Neural cell (in vitro differentiated cells): ENCODE measurements around the gene EDAR. TPM values are rescaled to one million over a fixed set of nuclear protein-coding genes. Genes with fewer than 3 reads are reported as not detected.

ENCODE experiments used
- H2AFZ ChIP-seq: fragments of 200-600, 300-800 bp; sonication (generic), shearing (Covaris generic); 2 replicates; pipeline ENCODE4 v1.6.0; 2014; ENCODE audit warnings: low read depth, mild to moderate bottlenecking, antibody characterized with exemption, low read length, moderate library complexity
- H3F3A ChIP-seq: fragments of 200-600 bp; shearing (Covaris generic); 2 replicates; pipeline ENCODE4 v1.6.1; 2016; ENCODE audit warnings: mild to moderate bottlenecking, moderate library complexity, mixed read lengths, antibody characterized with exemption, low read length; ENCODE audit not compliant: insufficient read depth, poor library complexity, severe bottlenecking
- H3K27ac ChIP-seq: fragments of 200-600, 300-800 bp; sonication (generic), shearing (Covaris generic); 2 replicates; pipeline ENCODE4 v1.5.1; 2014; ENCODE audit warnings: mild to moderate bottlenecking, low read length, moderate library complexity
- H3K27me3 ChIP-seq: fragments of 300-800, 200-600 bp; sonication (generic), shearing (Covaris generic); 2 replicates; pipeline ENCODE4 v1.6.0; 2014; ENCODE audit warnings: mild to moderate bottlenecking, low read depth, low read length, moderate library complexity; ENCODE audit not compliant: insufficient read depth
- H3K36me3 ChIP-seq: fragments of 300-800, 200-600 bp; sonication (generic), shearing (Covaris generic); 2 replicates; pipeline ENCODE4 v1.5.1; 2014; ENCODE audit warnings: mild to moderate bottlenecking, antibody characterized with exemption, low read length, moderate library complexity; ENCODE audit not compliant: insufficient read depth
- H3K4me2 ChIP-seq: fragments of 300-800, 200-600 bp; sonication (generic), shearing (Covaris generic); 2 replicates; pipeline ENCODE4 v1.6.0; 2014; ENCODE audit warnings: mild to moderate bottlenecking, low read length
- H3K4me3 ChIP-seq: fragments of 300-800, 200-600 bp; sonication (generic), shearing (Covaris generic); 2 replicates; pipeline ENCODE4 v1.5.1; 2014; ENCODE audit warnings: mild to moderate bottlenecking, low read length, moderate library complexity
- H3K79me2 ChIP-seq: fragments of 200-600 bp; shearing (Covaris generic); replicated peaks from 2 replicates; pipeline ENCODE4 v1.6.0; 2014; ENCODE audit warnings: mild to moderate bottlenecking, low read length, moderate library complexity; ENCODE audit not compliant: insufficient read depth
- H3K9ac ChIP-seq: fragments of 300-800, 200-600 bp; sonication (generic), shearing (Covaris generic); 2 replicates; pipeline ENCODE4 v1.6.1; 2016; ENCODE audit warnings: mild to moderate bottlenecking, low read length, mixed read lengths
- H3K9me2 ChIP-seq: fragments of 200-600 bp; shearing (Covaris generic); 2 replicates; pipeline ENCODE4 v1.6.1; 2016; ENCODE audit warnings: mild to moderate bottlenecking, low read length, mixed read lengths; ENCODE audit not compliant: insufficient read depth
- H3K9me3 ChIP-seq: fragments of 200-600, 300-800 bp; sonication (generic), shearing (Covaris generic); 2 replicates; pipeline ENCODE4 v1.6.1; 2016; ENCODE audit warnings: mild to moderate bottlenecking, mixed run types, low read length, moderate library complexity, mixed read lengths
- H4K20me1 ChIP-seq: fragments of 200-600 bp; shearing (Covaris generic); 2 replicates; pipeline ENCODE4 v1.6.1; 2016; ENCODE audit warnings: mild to moderate bottlenecking, mixed run types; ENCODE audit not compliant: insufficient read depth
- EP300 ChIP-seq: fragments of 450-650 bp; conservative IDR thresholded peaks from 2 replicates; pipeline ENCODE4 v1.6.1; 2014; ENCODE audit warnings: antibody characterized with exemption, mild to moderate bottlenecking, moderate library complexity; ENCODE audit not compliant: poor library complexity, severe bottlenecking
- EZH2 ChIP-seq: fragments of 200-600, 300-800 bp; shearing (Covaris generic), sonication (generic); IDR thresholded peaks from 2 replicates; pipeline ENCODE4 v1.6.1; 2014; ENCODE audit warnings: antibody characterized with exemption, low read length, borderline replicate concordance, mild to moderate bottlenecking; ENCODE audit not compliant: insufficient read depth, poor library complexity, severe bottlenecking
- MXI1 ChIP-seq: fragments of 450-650 bp; conservative IDR thresholded peaks from 2 replicates; pipeline ENCODE4 v1.6.1; 2014; ENCODE audit warnings: antibody characterized with exemption, mild to moderate bottlenecking; ENCODE audit not compliant: poor library complexity, severe bottlenecking
- POLR2AphosphoS5 ChIP-seq: IDR thresholded peaks from 2 replicates; pipeline ENCODE4 v1.6.1; 2012
- RAD21 ChIP-seq: fragments of 450-650 bp; conservative IDR thresholded peaks from 2 replicates; pipeline ENCODE4 v1.6.1; 2014; ENCODE audit warnings: antibody characterized with exemption, mild to moderate bottlenecking, moderate library complexity
- SMC3 ChIP-seq: fragments of 450-650 bp; conservative IDR thresholded peaks from 2 replicates; pipeline ENCODE4 v1.6.1; 2014; ENCODE audit warnings: antibody characterized with exemption, mild to moderate bottlenecking, moderate library complexity; ENCODE audit not compliant: poor library complexity
- TAF1 ChIP-seq: IDR thresholded peaks from 2 replicates; pipeline ENCODE4 v1.6.1; 2012; ENCODE audit warnings: low read depth
- polyA plus RNA-seq: library from polyadenylated mRNA; depleted of rRNA; stranded (reverse); fragments of >200 nt; gene quantifications from 2 replicates; pipeline ENCODE4 v1.2.3, GENCODE V29; 2014
- TF ChIP-seq, protein P1 (sequence below): IDR thresholded peaks from 2 replicates; pipeline ENCODE4 v1.6.1; 2012; ENCODE audit warnings: borderline replicate concordance
- TF ChIP-seq, protein P2 (sequence below): fragments of 450-650 bp; IDR thresholded peaks from 2 replicates; pipeline ENCODE4 v1.5.1; 2014; ENCODE audit warnings: antibody characterized with exemption, mild to moderate bottlenecking, moderate library complexity; ENCODE audit not compliant: poor library complexity, severe bottlenecking

Gene EDAR
- polyA plus RNA-seq, 1 donor from 2014 or later: not detected

DNA sequence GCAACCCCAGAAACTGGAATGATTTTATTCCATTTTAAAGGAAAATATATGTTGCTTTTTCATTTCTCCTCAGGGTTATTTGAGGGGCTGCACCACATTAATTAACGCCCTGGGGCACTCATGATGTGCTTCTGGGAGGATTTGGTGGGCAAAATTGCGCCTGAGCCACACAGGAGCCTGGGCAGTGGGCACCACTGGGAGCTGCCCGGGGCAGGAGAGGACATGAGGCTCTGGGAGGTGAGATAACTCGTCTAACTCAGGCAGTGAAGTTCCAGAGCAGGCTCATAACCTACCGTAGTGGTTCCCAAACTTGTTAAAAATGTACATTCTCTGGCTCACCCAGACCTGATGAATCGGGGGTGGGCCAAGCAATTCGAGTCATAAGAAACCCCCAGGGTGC is 68.3 kb downstream of the EDAR start:
- H3F3A ChIP-seq: no peaks in the 10 kb centered on the region
- H3K9me3 ChIP-seq: no peaks in the 10 kb centered on the region
- no peaks in the 10 kb centered on the region for H3K27me3 ChIP-seq
- H3K9me2 ChIP-seq: no peaks in the 10 kb centered on the region
- H3K27ac ChIP-seq: no peak overlapping the region
- H3K9ac ChIP-seq: no peak overlapping the region
- H3K4me2 ChIP-seq: no peak overlapping the region
- H3K79me2 ChIP-seq: no peaks in the 10 kb centered on the region
- no peak for TF ChIP-seq SMC3
- no peak for TF ChIP-seq EP300
- TF ChIP-seq EZH2: no peak
- TF ChIP-seq, protein P1, sequence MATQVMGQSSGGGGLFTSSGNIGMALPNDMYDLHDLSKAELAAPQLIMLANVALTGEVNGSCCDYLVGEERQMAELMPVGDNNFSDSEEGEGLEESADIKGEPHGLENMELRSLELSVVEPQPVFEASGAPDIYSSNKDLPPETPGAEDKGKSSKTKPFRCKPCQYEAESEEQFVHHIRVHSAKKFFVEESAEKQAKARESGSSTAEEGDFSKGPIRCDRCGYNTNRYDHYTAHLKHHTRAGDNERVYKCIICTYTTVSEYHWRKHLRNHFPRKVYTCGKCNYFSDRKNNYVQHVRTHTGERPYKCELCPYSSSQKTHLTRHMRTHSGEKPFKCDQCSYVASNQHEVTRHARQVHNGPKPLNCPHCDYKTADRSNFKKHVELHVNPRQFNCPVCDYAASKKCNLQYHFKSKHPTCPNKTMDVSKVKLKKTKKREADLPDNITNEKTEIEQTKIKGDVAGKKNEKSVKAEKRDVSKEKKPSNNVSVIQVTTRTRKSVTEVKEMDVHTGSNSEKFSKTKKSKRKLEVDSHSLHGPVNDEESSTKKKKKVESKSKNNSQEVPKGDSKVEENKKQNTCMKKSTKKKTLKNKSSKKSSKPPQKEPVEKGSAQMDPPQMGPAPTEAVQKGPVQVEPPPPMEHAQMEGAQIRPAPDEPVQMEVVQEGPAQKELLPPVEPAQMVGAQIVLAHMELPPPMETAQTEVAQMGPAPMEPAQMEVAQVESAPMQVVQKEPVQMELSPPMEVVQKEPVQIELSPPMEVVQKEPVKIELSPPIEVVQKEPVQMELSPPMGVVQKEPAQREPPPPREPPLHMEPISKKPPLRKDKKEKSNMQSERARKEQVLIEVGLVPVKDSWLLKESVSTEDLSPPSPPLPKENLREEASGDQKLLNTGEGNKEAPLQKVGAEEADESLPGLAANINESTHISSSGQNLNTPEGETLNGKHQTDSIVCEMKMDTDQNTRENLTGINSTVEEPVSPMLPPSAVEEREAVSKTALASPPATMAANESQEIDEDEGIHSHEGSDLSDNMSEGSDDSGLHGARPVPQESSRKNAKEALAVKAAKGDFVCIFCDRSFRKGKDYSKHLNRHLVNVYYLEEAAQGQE: no peak
- no peak for TF ChIP-seq TAF1
- no peaks in the 10 kb centered on the region for H4K20me1 ChIP-seq
- no peaks in the 10 kb centered on the region for H3K36me3 ChIP-seq
- H3K4me3 ChIP-seq: no peak overlapping the region
- H2AFZ ChIP-seq: no peak overlapping the region

DNA sequence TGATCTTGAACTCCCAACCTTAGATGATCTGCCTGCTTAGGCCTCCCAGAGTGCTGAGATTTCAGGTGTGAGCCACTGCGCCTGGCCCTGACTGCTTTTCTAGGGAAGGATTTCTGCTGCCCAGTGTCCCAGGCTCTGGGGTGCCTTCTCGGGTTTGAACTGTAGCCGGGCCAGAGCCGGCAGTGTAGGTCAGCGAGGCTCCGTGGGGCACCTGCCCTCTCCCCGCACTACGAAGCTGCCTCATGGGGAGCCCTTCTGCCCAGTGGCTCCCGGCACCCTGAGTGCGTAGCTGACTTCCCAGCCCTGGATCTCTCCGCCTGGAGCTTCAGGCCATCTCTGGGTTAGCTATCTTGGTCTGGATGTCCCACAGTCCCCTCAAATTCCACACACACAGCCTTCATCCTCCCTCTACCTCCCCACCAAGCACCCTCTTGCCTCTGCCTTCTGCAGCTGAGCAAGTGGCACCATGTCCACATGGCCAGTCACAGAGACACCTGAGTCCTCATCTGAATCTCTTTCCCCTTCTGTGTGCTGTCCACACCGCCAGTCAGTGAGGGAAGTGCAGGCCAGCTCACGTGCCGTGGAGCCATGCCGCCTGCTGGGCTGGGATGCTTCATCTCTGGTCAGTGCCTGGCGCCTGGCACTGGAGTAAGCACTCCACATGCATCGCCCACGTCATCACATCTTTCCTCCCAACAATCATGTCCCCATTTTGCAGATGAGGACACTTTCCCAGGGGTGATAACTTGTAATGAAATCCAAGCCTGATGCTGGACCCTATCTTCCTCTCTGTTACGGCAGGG is 69.2 kb downstream of the EDAR start:
- no peak overlapping the region for H3K27ac ChIP-seq
- no peak overlapping the region for H2AFZ ChIP-seq
- H3K27me3 ChIP-seq: no peaks in the 10 kb centered on the region
- no peak overlapping the region for H3K9ac ChIP-seq
- no peaks in the 10 kb centered on the region for H3K36me3 ChIP-seq
- no peaks in the 10 kb centered on the region for H4K20me1 ChIP-seq
- no peaks in the 10 kb centered on the region for H3K9me2 ChIP-seq
- H3F3A ChIP-seq: no peaks in the 10 kb centered on the region
- no peak for TF ChIP-seq TAF1
- TF ChIP-seq SMC3: no peak
- TF ChIP-seq EP300: no peak
- TF ChIP-seq MXI1: no peak
- TF ChIP-seq, protein P2, sequence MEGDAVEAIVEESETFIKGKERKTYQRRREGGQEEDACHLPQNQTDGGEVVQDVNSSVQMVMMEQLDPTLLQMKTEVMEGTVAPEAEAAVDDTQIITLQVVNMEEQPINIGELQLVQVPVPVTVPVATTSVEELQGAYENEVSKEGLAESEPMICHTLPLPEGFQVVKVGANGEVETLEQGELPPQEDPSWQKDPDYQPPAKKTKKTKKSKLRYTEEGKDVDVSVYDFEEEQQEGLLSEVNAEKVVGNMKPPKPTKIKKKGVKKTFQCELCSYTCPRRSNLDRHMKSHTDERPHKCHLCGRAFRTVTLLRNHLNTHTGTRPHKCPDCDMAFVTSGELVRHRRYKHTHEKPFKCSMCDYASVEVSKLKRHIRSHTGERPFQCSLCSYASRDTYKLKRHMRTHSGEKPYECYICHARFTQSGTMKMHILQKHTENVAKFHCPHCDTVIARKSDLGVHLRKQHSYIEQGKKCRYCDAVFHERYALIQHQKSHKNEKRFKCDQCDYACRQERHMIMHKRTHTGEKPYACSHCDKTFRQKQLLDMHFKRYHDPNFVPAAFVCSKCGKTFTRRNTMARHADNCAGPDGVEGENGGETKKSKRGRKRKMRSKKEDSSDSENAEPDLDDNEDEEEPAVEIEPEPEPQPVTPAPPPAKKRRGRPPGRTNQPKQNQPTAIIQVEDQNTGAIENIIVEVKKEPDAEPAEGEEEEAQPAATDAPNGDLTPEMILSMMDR: no peak
- TF ChIP-seq, protein P1: no peak
- no peak for TF ChIP-seq EZH2
- no peak for TF ChIP-seq RAD21
- TF ChIP-seq POLR2AphosphoS5: no peak
- no peaks in the 10 kb centered on the region for H3K9me3 ChIP-seq
- H3K79me2 ChIP-seq: no peaks in the 10 kb centered on the region
- H3K4me2 ChIP-seq: no peak overlapping the region
- no peak overlapping the region for H3K4me3 ChIP-seq
